ENCODE results near the gene CNTNAP2.

GRCh38 chr7:148177972-148178371 is 2061.4 kb downstream of the CNTNAP2 start:
- TF ChIP-seq CTCF (IDR thresholded peaks at IDR 0.05; ENCODE audit: insufficient read depth, low read length, poor library complexity, severe bottlenecking), result no peak
- TF ChIP-seq EZH2phosphoT487 (conservative IDR thresholded peaks at IDR 0.05; ENCODE audit: low read length), result no peak
